GM19238 (cell line): ENCODE measurements around the gene KRTAP4-16.
"Not testable (repeated sequence)": the region's sequence is repeated elsewhere in the genome, so short reads cannot be mapped to it uniquely, and the experiment has no call there.

ENCODE experiments used
- DNase-seq: peaks from one replicate; pipeline ENCODE4 v3.0.0; 2011; ENCODE audit warnings: low spot score; ENCODE audit not compliant: insufficient read length

KRTAP4-16 gene

DNA sequence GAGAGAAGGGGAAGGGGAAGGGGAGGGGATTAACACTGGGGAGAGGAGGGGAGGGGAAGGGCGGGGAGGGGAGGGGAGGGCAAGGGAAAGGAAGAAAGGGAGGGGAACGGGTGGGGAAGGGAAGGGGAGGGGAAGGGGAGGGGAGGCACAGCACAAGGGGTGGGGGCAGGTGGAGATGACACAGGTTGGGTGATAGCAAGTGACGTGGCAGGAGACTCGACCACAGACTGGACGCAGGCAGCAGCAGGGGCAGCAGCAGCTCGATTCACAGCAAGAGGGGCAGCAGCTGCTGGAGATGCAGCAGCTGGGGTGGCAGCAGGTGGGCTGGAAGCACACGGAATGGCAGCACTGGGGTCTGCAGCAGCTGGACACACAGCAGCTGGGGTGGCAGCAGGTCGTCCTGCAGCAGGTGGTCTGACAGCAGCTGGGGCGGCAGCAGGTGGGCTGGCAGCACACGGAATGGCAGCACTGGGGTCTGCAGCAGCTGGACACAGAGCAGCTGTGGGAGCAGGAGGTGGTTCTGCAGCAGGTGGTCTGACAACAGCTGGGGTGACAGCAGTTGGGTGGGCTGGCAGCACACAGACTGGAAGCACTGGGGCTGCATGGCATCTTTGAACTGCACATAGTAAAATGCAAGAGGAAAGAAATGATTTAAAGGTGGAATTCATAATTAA is at the start of gene KRTAP4-16:
TSS of gene KRTAP4-16 (minus strand) at position 624 of the 674 bp plus-strand sequence. CDS start at position 624, 0 bp downstream.
- no peak for DNase-seq

DNA sequence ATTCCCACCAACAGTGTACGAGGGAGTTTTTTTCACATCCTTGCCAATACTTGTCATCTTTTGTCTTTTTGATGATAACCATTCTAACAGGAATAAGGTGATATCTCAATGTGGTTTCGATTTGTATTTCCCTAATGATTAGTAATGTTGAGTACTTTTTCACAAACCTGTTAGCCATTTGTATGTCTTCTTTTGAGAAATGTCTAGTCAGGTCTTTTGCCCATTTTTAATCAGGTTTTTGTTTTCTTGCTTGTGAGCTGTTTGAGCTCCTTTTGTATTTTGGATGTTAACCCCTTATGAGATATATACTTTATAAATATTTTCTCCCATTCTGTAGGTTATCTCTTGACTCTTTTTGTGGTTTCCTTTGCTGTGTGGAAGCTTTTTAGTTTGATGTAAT is 49.5 kb upstream of the KRTAP4-16 start:
- DNase-seq, result no peak

DNA sequence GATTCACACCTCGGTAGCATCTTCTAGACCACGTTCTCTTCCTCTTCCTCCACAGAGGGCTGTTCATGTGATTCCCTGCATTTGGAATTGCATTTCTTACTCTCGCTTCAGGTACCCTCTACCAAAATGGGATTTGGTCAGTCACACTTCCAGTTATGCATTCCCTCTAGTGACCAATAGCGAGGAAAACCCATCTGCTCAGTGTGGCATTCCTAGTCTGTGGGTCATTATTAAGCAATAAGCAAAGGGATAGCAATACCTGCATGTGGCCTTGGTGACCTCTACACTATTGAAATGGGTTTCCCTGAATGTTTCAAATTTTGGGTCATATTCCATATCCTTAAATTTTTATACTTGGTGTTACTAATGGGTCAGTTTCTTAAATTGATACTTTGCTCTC is 48.0 kb upstream of the KRTAP4-16 start:
- DNase-seq, result no peak

DNA sequence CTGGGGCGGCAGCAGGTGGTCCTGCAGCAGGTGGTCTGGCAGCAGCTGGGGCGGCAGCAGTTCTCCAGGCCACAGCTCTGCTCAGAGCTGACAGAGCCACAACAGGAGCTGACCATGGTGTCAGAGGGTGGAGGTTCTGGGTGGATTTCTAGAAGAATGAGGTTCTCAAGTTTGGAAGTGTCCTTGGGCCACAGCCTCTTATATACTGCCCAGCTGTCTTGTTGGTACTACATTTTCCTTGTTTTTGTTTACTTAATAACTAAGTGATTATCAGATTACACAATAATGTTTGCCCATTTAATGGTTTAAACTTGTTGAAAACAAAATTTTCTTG is 47.6 kb upstream of the KRTAP4-16 start, which contains the start of gene KRTAP4-5:
TSS of gene KRTAP4-5 (minus strand) at position 174 of the 334 bp plus-strand sequence. CDS start at position 116, 58 bp downstream.
- DNase-seq, result no peak

DNA sequence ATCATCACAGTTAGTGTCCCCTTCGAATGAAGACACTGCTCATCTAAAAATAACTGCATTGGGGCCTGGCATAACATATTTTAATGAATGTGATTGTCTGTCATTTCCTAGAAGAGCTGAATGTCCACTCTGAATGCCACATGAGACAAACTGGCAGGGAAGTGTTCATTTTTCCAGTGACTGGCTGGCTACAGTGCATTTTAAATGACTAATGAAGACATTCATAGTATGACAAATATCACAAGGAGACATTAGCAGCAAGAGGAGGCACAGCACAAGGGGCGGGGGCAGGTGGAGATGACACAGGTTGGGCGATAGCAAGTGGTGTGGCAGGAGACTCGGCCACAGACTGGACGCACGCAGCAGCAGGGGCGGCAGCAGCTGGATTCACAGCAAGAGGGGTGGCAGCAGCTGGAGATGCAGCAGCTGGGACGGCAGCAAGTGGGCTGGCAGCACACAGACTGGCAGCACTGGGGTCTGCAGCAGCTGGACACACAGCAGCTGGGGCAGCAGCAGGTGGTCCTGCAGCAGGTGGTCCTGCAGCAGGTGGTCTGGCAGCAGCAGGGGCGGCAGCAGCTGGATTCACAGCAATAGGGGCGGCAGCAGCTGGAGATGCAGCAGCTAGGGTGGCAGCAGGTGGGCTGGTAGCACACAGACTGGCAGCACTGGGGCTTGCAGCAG is 47.1 kb upstream of the KRTAP4-16 start:
- not testable (repeated sequence) for DNase-seq

DNA sequence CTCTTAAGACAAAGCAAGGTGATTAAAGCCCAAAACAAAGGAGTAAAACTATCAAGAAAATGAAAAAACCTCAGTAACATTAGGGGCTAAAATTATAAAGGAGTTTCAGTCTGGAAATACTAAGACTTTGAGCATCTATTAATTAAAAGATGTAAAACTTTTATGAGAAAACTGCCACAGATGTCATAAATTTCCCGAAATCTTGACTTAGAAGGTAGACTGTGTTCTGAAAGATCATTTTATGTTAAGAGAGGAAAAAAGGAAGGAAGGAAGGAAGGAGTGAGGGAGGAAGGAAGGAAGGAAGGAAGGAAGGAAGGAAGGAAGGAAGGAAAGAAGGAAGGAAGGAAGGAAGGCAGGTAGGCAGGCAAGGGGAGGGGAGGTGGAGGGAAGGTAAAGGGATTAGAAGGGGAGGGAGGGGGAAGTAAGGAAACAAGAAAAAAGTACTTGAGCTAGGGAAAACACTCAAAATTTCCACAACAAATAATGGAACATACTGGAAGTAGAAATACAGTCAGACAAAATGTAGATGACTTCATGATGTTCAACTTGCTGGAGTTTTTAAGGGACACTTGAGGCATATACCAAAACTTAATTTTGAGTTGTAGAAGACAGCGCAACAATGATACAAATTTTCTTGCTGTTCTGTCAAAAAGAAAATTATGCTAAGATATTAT is 45.7 kb upstream of the KRTAP4-16 start:
- no peak for DNase-seq

DNA sequence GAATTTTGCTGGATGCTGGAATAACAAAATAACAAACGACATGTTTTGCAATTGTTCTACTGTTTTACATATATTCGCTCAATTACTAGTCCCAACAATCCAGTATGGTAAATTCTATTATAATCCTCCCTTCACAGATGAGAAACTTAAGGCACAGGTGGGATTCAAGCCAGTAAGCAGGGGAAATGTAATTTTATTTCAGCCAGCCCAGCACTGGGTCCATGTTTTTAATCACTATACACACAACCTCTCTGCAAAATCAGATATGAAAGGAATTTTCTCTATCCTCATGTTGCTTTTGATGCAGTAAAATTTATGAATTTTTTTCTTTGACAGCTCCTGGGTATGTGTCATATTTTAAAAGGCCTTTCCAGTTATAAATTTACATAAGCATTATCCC is 43.3 kb upstream of the KRTAP4-16 start:
- DNase-seq, result no peak

DNA sequence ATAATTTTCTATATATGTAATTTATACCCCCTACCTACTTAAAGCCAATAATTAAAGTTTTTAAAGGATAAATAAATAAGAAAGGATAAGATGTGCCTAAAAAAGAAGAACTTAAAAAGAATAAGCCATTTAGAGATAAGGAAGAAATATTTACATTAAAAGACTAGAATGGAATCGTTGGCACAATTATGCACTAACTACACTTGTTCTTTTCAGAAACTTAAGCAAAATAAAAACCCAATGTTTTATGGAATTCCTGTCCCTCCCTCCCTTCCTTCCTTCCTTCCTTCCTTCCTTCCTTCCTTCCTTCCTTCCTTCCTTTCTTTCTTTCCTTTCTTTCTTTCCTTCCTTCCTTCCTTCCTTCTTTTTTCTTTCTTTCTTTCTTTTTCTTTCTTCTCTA is 42.8 kb upstream of the KRTAP4-16 start:
- no peak for DNase-seq

DNA sequence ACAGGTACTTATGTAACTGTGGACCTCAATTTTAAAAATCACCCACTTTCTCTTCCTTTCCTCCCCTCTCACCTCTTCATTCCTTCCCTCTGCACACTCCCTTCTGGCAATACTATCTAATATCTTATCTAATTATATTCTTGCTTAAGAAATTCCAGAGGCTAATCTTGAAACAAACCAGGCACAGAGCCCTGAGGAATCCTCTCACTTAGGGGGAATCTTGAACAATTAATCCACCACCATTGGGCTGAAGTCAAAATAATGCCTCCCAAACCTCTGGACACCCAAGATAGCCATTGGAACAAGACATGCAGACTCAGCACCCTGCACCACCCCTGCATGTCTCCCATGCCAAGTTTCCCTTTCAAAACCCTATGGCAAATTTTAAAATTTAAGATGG is 39.4 kb upstream of the KRTAP4-16 start:
- no peak for DNase-seq

DNA sequence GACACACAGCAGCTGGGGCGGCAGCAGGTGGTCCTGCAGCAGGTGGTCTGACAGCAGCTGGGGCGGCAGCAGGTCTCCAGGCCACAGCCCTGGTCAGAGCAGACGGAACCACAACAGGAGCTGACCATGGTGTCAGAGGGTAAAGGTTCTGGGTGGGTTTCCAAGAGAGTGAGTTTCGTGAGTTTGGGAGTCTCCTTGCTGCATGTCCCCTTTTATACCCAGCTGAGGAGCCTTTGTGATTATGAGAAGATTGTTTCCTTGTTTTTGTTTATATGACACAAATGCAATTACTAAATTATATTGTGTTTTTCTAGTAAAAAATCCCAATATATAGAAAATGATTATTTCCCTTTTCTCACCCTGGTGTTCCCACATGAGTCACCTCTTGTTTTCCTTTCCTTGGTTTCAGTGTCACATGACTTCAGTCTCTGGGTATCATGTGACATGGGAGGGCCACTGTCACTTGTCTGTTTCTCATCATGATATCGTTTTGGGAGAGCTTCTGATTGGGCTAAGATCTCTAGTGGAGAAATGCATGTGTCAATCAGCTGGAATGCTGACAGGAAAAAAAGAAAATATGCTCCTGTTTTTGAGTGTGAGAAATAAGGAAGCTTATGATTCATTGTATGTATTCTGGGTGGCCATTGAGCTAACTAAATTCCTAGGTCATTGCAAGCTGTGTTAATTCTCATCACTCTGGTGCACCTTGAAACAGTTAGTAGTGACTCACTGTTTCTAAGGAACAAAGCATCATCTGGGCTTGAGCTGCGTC is 38.5 kb upstream of the KRTAP4-16 start, which contains the start of gene KRTAP4-6:
TSS of gene KRTAP4-6 (minus strand) at position 185 of the 772 bp plus-strand sequence. CDS start at position 128, 57 bp downstream.
- DNase-seq, result no peak

DNA sequence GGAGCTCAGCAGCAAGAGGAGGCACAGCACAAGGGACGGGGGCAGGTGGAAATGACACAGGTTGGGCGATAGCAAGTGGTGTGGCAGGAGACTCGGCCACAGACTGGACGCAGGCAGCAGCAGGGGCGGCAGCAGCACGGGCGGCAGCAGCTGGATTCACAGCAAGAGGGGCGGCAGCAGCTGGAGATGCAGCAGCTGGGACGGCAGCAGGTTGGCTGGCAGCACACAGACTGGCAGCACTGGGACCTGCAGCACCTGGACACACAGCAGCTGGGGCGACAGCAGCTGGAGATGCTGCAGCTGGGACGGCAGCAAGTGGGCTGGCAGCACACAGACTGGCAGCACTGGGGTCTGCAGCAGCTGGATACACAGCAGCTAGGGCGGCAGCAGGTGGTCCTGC is 37.9 kb upstream of the KRTAP4-16 start:
- DNase-seq, result not testable (repeated sequence)

DNA sequence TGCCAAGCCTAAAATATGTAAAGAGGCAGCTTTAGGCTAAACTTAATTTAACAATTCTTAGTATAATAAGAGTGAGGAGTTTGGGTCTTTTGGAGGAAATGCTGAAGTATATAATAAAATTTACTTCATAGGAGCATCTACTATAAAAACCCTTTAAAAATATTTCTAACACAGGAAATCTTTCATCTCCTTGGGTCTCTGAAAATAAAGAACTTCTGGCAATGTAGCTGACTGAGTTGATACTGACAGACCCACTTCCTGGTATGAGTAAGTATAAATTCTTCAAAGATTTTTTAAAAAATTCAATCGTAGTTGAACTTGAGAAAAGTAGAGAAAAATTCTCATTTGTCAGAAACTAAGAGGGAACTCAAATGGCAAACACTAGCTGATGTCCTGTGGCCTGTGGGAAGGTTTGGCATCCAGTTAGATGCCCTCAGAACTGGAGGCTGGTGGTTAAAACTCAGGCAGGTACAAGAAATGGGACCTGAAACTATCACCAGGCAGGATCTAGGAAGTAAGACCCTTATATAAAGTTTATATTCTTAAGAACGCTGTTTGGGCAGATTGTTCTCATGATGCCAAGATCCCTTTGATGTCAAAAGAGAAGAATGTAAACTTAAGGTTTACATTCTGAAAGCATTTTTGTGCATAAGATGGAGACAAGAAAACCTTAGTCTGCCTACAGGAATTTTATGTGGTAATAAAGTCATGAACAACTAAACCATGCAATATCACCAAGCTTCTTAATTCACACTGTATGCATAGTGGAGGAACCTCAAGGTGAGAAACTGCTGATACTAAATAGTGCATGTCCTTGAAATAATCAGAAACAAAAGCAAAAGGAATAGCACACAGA is 32.1 kb upstream of the KRTAP4-16 start:
- no peak for DNase-seq

DNA sequence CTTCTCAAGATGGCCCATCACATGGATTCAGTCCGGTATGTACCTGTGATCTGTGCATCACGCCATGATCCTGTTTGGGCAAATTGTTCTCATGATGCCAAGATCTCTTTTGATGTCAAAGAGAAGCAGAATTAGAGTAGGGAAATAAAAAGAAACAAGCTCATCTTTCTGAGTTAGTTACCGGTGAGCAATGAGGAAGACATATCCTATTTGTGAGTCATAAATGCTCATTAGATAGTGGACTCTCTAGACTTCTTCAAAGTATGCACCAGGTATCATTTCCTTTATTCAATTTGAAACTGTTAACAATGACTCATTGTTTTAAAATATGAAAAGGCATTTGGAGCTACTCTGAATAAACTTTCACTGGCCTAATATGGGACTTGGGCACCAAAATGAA is 30.0 kb upstream of the KRTAP4-16 start:
- no peak for DNase-seq

DNA sequence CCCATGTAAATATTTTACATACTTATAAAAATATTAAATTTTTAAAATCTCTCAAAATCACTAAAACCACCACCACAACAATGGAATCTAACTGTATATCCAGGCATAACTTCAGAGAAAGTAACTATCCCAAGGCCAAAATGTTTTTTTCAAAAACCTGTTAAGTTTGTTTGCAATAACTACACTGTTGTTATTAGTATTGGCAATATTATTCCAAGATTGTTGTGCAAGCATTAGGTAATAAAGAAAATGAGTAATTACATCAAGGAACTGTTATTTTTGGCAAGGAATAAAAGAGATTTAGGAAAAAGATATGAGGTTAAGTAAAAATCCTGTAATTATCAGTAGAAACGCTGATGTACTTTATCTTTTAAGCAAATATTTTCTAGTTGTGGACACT is 25.4 kb upstream of the KRTAP4-16 start:
- DNase-seq, result no peak

DNA sequence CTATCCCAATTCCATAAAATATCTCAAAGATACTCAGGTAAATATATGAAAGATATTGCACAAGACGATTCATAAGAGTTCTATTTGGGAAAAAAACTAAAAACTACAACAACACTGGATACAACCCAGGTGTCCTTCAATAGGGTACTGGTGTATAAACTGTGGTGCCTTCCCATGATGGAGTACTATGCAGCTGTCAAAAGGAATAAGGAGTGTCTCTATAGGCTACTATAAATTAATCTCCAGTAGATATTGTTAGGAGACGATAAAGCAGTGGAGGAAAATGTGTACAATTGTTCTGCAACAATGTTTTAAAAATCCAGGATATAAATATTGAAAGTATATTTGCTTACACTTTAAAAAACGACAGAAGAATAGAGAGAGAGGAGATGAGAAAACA is 24.4 kb upstream of the KRTAP4-16 start:
- DNase-seq, result no peak

DNA sequence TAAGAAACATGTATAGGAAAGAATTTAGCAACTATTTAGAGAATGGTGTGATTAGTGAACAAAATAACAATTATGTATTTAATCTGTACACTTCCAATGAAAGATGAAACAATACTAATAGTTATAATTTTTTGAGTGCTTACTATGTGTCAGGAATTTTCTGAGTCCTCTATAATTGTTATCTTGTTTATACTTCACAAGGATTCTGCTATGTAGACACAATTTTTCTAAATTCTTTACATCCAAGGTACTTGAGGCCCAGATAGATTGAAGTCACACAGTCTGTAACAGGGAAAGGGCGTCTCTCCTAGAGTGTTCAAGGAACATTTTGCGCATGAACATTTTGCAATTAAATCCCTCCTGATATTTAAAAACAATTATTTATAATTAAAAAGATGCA is 23.1 kb upstream of the KRTAP4-16 start:
- DNase-seq, result no peak

DNA sequence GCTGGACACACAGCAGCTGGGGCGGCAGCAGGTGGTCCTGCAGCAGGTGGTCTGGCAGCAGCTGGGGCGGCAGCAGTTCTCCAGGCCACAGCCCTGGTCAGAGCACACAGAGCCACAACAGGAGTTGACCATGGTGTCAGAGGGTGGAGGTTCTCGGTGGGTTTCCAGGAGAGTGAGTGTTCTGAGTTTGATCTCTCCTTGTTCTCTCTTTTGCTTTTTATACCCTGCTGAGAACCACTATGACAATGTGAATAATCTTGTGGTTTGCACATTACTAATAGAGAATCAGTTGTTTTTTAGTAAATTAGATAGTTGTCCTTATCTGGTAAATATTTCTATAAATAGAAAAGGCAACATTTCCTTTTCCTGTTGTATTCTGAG is 22.0 kb upstream of the KRTAP4-16 start, which contains the start of gene KRTAP4-12:
TSS of gene KRTAP4-12 (minus strand) at position 192 of the 381 bp plus-strand sequence. CDS start at position 132, 60 bp downstream.
- DNase-seq, result not testable (repeated sequence)

DNA sequence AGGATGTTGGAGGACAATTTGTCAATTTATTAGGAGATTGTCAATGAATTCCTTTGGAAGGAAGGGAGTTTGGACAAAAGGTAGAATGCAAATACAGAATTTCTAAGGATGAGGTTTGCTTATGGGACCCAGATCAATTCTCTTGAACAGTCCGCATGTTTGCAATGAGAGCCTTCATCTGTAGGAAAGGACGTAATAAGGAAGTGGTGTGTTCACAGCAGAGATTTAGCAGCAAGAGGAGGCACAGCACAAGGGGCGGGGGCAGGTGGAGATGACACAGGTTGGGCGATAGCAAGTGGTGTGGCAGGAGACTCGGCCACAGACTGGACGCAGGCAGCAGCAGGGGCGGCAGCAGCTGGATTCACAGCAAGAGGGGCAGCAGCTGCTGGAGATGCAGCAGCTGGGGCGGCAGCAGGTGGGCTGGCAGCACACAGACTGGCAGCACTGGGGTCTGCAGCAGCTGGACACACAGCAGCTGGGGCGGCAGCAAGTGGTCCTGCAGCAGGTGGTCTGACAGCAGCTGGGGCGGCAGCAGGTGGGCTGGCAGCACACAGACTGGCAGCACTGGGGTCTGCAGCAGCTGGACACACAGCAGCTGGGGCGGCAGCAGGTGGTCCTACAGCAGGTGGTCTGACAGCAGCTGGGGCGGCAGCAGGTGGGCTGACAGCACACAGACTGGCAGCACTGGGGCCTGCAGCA is 21.4 kb upstream of the KRTAP4-16 start:
- not testable (repeated sequence) for DNase-seq

DNA sequence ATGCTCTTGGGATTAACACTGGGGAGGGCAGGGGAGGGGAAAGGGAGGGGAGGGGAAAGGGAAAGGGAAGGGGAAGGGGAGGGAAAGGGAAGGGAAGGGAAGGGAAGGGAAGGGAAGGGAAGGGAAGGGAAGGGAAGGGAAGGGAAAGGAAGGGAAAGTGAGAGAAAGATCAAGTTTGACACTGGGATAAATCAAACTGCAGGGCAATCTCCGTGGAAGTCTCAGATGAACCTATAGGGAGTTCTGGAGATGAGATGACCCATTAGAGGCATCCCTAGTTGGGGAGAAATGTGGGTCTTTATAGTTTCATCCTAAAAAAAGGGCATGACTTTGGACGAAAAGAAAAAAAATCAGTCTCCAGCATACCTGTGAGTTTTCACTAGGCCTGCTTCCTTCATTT is 19.7 kb upstream of the KRTAP4-16 start:
- DNase-seq, result no peak
